Ectodermal cell (in vitro differentiated cells): Measurements from ENCODE around the gene FAM111A.

ENCODE experiments used
- H3K27ac ChIP-seq: 2 replicates; pipeline ENCODE4 v1.7.0; 2013; ENCODE audit warnings: mild to moderate bottlenecking, low read depth, low read length; ENCODE audit not compliant: insufficient read depth, poor library complexity, severe bottlenecking
- H3K27me3 ChIP-seq: 2 replicates; pipeline ENCODE4 v1.7.0; 2013; ENCODE audit warnings: mild to moderate bottlenecking, low read length; ENCODE audit not compliant: insufficient read depth, control insufficient read depth, poor library complexity, severe bottlenecking
- H3K36me3 ChIP-seq: one replicate; pipeline ENCODE4 v1.7.0; 2013; ENCODE audit warnings: low read length; ENCODE audit not compliant: control insufficient read depth, insufficient read depth
- H3K4me1 ChIP-seq: one replicate; pipeline ENCODE4 v1.7.0; 2013; ENCODE audit warnings: low read length; ENCODE audit not compliant: control insufficient read depth, insufficient read depth
- H3K4me3 ChIP-seq: 2 replicates; pipeline ENCODE4 v1.7.0; 2013; ENCODE audit warnings: low read depth, low read length, control low read depth; ENCODE audit not compliant: insufficient read depth
- H3K9me3 ChIP-seq: 2 replicates; pipeline ENCODE4 v1.7.0; 2013; ENCODE audit warnings: mild to moderate bottlenecking, low read length, moderate library complexity; ENCODE audit not compliant: control insufficient read depth
- WGBS, 2 experiments: methylation state at CpG; one replicate each; pipeline ENCODE4 v1.1.7; 2013; ENCODE audit warnings: missing lambda C conversion rate in 2 of 2; 5-methylcytosine and 5-hydroxymethylcytosine counted together

The FAM111A gene

GRCh38 chr11:59164028-59164427, 21.4 kb downstream of the FAM111A start:
- Histone ChIP-seq H3K27ac (no peak overlapping the region), H3K4me3 (no peak overlapping the region), H3K9me3 (no peaks in the 10 kb centered on the region), H3K27me3 (no peaks in the 10 kb centered on the region), H3K36me3 (no peaks in the 10 kb centered on the region), H3K4me1 (no peaks in the 10 kb centered on the region)
- 92 to 99% methylated on average over 2 to 3 of the region's 3 CpGs for WGBS, 2 experiments

DNA sequence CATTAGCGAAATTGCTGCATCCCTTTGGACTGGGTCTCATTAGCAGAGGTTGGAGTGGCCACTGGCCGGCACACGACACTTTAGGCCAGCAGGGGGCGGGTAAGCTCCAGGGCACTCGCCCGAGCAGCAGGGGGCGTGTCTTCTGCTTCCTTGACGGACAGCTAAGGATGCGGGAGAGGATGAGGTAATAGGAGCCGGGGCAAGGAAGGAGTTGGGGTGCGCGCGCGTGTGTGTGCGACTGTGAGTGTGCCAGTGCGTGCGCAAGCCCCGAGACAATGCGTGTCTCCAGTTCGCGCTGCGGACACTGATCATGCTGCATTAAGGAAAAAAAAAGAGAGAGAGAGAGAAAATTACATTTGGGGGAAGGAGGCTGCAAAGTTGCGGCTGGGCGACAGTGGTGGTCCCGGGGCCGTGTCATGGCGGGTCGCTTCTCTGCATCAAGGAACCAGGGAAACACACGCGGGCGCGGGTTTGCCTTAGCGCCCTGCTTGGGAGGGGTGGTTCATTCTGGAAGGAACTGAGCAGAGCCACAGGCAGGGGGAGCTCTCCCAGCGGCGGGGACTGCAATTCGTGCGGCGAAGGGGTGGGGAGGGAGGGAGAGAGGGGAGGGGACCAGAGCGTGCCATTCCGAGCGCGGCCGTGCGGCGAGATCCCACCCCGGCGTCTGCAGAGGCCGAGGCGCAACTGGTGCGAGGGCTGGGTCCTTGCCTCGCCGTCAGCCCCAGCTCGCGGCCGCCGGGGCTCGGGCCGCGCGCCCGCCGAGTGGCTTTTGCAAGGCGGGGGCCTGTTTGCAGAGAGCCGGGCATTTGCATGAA, 29.1 kb downstream of the FAM111A start, which contains the start of gene DTX4:
Gene DTX4 (plus strand): TSS at position 625 of the 815 bp plus-strand sequence. CDS start 464 bp downstream, outside the sequence.
- peaks cover 7% of the 10 kb centered on the region for H3K36me3 ChIP-seq
- H3K4me1 ChIP-seq: peaks cover 24% of the 10 kb centered on the region
- H3K9me3 ChIP-seq: no peaks in the 10 kb centered on the region
- WGBS, 2 experiments: 1% methylated on average over 64 of the region's 64 CpGs
- peak within 1 kb of the TSS; percentile 69 for H3K4me3 ChIP-seq
- no peaks in the 10 kb centered on the region for H3K27me3 ChIP-seq
- peak within 1 kb of the TSS; percentile 94 for H3K27ac ChIP-seq

- 0% methylated on average over 70 of the region's 70 CpGs for WGBS, 2 experiments
- H3K9me3 ChIP-seq: no peaks in the 10 kb centered on the region
- H3K27ac ChIP-seq: peak overlapping the region; percentile 94
- H3K4me1 ChIP-seq: peaks cover 24% of the 10 kb centered on the region
- no peaks in the 10 kb centered on the region for H3K27me3 ChIP-seq
- peaks cover 15% of the 10 kb centered on the region for H3K36me3 ChIP-seq
- H3K4me3 ChIP-seq: peak overlapping the region; percentile 69
Observed at GRCh38 chr11:59172345-59173079, 29.9 kb downstream of the FAM111A start.

DNA sequence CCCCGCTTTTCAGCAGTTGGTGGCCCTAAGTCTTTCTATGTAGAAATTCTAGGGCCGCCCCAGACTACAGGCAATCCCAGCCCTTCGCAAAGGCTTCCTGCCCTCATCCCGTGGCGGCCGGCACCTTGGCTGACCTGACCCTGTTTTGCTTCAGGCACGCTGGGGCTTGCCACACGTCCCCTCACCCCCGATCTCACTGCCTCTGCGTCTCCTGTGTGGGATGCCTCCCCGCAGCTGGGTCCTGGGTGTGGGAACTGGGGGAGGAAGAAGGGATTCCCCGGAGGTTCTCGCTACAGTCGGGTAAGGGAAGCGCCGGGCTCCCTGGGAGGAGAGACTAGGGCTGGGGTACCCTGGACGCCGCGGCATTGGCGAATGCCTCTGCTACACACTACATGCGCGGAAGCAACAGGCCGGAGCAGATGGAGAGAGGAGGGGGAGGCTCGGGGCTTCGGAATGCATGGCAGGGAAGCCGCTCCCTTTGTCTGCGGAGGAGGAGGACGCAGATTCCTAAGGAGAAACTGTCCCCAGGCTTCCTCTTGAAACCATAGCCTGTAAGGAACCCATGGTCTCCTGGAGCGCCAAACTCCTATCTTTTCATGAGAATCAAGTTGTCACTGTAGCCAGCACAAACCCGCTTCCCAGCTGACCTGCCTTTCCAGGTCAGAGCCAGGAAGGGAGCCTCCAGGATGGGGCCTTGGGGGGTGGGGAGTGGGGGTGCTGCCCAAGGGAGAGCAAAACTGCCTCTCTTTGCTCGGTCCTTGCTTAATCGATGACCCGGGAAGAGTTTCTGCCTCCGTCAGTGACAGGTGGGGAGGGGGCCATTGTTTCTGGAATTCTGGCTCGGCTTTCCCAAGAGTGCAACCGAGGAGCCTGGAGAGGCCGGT, 30.7 kb downstream of the FAM111A start:
- 0% methylated on average over 37 of the region's 37 CpGs for WGBS, 2 experiments

DNA sequence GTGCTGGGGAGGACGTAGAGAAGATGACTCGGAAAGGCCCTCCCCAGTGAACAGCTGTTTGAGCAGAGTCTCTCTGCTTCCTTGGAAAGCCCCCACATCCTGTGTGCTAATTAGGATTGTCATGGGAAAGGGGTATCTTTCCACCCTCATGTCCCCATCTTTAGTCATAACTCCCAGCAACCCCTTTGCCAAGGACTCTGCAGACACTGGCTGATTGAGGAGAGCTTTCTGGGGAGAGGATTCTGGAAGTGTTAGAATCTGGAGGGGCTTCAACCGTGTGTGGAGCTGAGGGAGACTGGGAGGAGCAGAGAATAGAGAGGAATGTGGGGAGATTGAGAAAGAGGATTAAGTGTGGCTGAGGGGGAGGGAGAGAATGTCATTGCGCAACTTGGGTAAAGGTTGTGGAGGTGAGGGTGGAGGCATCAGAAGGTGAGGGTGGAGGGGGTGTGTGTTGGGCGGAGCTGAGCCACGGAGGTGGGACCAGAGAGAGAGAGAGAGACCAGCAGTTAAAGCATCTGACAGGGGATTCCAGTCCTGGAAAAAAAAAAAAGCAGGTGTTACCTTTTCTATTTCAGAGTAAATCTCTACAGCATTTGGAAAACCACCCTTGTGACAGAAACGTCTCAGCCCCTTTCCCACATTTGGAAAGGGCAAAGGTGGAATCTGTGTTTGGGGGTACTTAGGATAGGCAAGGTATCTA, 31.5 kb downstream of the FAM111A start:
- WGBS, 2 experiments: 6 to 9% methylated on average over 7 of the region's 7 CpGs
- H3K27ac ChIP-seq: peak overlapping the region; percentile 86
- peak overlapping the region; percentile 69 for H3K4me3 ChIP-seq
- no peaks in the 10 kb centered on the region for H3K27me3 ChIP-seq
- H3K4me1 ChIP-seq: peaks cover 24% of the 10 kb centered on the region
- peaks cover 27% of the 10 kb centered on the region for H3K36me3 ChIP-seq
- H3K9me3 ChIP-seq: no peaks in the 10 kb centered on the region

More for the DNA sequence above, 30.7 kb downstream of the FAM111A start:
- peaks cover 21% of the 10 kb centered on the region for H3K36me3 ChIP-seq
- H3K27ac ChIP-seq: peak overlapping the region; percentile 86
- peaks cover 24% of the 10 kb centered on the region for H3K4me1 ChIP-seq
- peak overlapping the region; percentile 69 for H3K4me3 ChIP-seq
- H3K27me3 ChIP-seq: no peaks in the 10 kb centered on the region
- no peaks in the 10 kb centered on the region for H3K9me3 ChIP-seq

DNA sequence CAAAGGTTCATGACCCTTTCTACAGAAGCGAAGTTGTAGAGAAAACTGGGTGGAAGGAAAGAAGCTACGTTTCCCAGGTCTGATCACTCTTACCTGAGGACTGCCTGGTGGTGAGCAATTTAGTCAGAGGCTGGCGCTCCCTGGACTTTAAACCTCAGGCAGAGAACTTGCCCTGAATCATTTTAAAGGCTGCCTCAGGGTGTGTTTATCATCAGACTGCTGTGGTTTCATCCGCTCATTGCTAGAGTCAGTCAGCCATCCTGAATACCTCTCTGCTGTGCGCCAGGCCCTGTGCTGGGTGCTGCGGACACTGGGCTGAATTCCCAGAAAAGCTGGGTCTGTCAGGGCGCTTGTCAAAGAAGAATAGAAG, 32.0 kb downstream of the FAM111A start:
- H3K9me3 ChIP-seq: no peaks in the 10 kb centered on the region
- H3K27me3 ChIP-seq: no peaks in the 10 kb centered on the region
- peaks cover 27% of the 10 kb centered on the region for H3K36me3 ChIP-seq
- peak overlapping the region; percentile 69 for H3K4me3 ChIP-seq
- peak overlapping the region; percentile 86 for H3K27ac ChIP-seq
- peaks cover 24% of the 10 kb centered on the region for H3K4me1 ChIP-seq
- 68 to 69% methylated on average over 7 of the region's 7 CpGs for WGBS, 2 experiments

DNA sequence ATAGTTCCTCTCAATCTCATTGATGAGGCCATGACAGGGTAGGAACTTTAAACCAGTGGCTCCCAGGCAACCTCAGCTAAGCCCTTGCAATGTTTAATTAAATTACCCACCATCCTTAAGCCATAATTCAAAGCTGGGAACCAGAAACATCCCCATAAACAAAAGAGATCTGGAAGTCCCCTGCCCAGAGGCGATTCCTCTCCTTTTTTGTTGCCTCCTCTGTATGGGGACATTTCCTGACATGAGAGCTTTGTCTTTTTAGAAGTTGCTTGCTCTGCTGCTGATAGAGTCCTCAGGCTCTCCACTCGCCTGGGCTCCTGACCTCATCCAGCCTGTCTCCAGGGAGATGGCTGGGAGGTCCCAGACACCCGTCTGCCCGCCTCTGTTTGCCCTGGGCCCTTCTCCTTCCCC, 32.4 kb downstream of the FAM111A start:
- WGBS, 2 experiments: 20 to 23% methylated on average over 4 of the region's 4 CpGs
- peaks cover 27% of the 10 kb centered on the region for H3K36me3 ChIP-seq
- peaks cover 24% of the 10 kb centered on the region for H3K4me1 ChIP-seq
- H3K9me3 ChIP-seq: no peaks in the 10 kb centered on the region
- H3K27me3 ChIP-seq: no peaks in the 10 kb centered on the region
- peak overlapping the region; percentile 86 for H3K27ac ChIP-seq
- H3K4me3 ChIP-seq: peak overlapping the region; percentile 69

DNA sequence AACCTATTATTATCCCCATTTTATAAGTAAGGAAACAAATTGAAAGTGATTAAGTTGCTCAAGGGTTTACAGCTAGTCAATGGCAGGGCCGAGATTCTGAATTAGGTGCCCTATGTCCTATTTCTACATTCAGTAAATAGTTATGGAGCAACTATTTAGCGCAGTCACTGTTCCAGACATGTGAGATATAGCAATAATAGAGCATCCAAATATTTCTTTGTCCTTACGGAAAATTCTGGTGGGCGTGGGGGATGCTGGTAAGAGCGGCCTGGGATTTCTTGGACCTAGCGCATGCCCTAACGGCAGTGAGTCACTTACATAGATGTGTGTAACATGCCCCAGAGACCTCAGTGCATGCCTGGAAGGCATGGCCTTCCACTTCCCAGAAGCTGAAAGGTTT, 33.7 kb downstream of the FAM111A start:
- H3K4me1 ChIP-seq: peaks cover 19% of the 10 kb centered on the region
- peaks cover 29% of the 10 kb centered on the region for H3K36me3 ChIP-seq
- H3K4me3 ChIP-seq: no peak overlapping the region
- no peaks in the 10 kb centered on the region for H3K27me3 ChIP-seq
- H3K27ac ChIP-seq: no peak overlapping the region
- WGBS, 2 experiments: 97 to 98% methylated on average over 7 of the region's 7 CpGs
- no peaks in the 10 kb centered on the region for H3K9me3 ChIP-seq

GRCh38 chr11:59178402-59178801, 35.7 kb downstream of the FAM111A start:
- peaks cover 23% of the 10 kb centered on the region for H3K4me1 ChIP-seq

More at GRCh38 chr11:59178402-59178801, 35.7 kb downstream of the FAM111A start:
- no peak overlapping the region for H3K4me3 ChIP-seq
- H3K36me3 ChIP-seq: peaks cover 46% of the 10 kb centered on the region
- H3K27me3 ChIP-seq: no peaks in the 10 kb centered on the region
- H3K27ac ChIP-seq: no peak overlapping the region
- H3K9me3 ChIP-seq: no peaks in the 10 kb centered on the region
